Parathyroid adenoma (tissue), 2 donors: ENCODE results near the gene ANKRD31.

Experiments
- H2AFZ ChIP-seq: fragments of 300-600 bp; sonication (generic); one replicate; pipeline ENCODE4 v1.7.0; 2017; ENCODE audit warnings: antibody characterized with exemption, mild to moderate bottlenecking
- H3K27ac ChIP-seq: fragments of 300-600 bp; sonication (generic); one replicate; pipeline ENCODE4 v1.7.0; 2017
- H3K27me3 ChIP-seq: fragments of 300-600 bp; sonication (generic); one replicate; pipeline ENCODE4 v1.7.0; 2017; ENCODE audit warnings: low read length; ENCODE audit not compliant: control insufficient read depth, insufficient read depth
- H3K36me3 ChIP-seq: fragments of 300-600 bp; sonication (generic); one replicate; pipeline ENCODE4 v1.7.0; 2017; ENCODE audit warnings: low read length; ENCODE audit not compliant: control insufficient read depth, insufficient read depth
- H3K4me1 ChIP-seq: fragments of 300-600 bp; sonication (generic); one replicate; pipeline ENCODE4 v1.7.0; 2017; ENCODE audit warnings: control low read depth
- H3K4me2 ChIP-seq: fragments of 300-600 bp; sonication (generic); one replicate; pipeline ENCODE4 v1.7.0; 2017; ENCODE audit warnings: low read length
- H3K4me3 ChIP-seq: fragments of 300-600 bp; sonication (generic); one replicate; pipeline ENCODE4 v1.7.0; 2017; ENCODE audit warnings: low read depth, low read length
- H3K79me2 ChIP-seq: fragments of 300-600 bp; sonication (generic); one replicate; pipeline ENCODE4 v1.7.0; 2017; ENCODE audit warnings: control low read depth
- H3K9ac ChIP-seq: fragments of 300-600 bp; sonication (generic); one replicate; pipeline ENCODE4 v1.7.0; 2017; ENCODE audit warnings: mild to moderate bottlenecking
- H3K9me3 ChIP-seq: fragments of 300-600 bp; sonication (generic); one replicate; pipeline ENCODE4 v1.7.0; 2017; ENCODE audit warnings: low read length; ENCODE audit not compliant: control insufficient read depth
- TF ChIP-seq, protein P1 (sequence below): fragments of 300-600 bp; sonication (generic); IDR thresholded peaks from one replicate; pipeline ENCODE4 v1.7.0; 2017; ENCODE audit warnings: antibody characterized with exemption, mild to moderate bottlenecking
- donor health status: primary hyperparathyroidism.

The ANKRD31 gene

GRCh38 chr5:75214928-75215327, 21.8 kb downstream of the ANKRD31 start:
- H3K4me2 ChIP-seq, result no peak overlapping the region
- H3K9ac ChIP-seq, result no peak overlapping the region
- H3K36me3 ChIP-seq, result no peaks in the 10 kb centered on the region
- H3K27ac ChIP-seq, result no peak overlapping the region
- H3K79me2 ChIP-seq, result no peaks in the 10 kb centered on the region
- H3K27me3 ChIP-seq, result no peaks in the 10 kb centered on the region
- H3K9me3 ChIP-seq, result peaks cover 2% of the 10 kb centered on the region
- H3K4me3 ChIP-seq, result no peak overlapping the region
- no peaks in the 10 kb centered on the region for H3K4me1 ChIP-seq
- TF ChIP-seq, protein P1, sequence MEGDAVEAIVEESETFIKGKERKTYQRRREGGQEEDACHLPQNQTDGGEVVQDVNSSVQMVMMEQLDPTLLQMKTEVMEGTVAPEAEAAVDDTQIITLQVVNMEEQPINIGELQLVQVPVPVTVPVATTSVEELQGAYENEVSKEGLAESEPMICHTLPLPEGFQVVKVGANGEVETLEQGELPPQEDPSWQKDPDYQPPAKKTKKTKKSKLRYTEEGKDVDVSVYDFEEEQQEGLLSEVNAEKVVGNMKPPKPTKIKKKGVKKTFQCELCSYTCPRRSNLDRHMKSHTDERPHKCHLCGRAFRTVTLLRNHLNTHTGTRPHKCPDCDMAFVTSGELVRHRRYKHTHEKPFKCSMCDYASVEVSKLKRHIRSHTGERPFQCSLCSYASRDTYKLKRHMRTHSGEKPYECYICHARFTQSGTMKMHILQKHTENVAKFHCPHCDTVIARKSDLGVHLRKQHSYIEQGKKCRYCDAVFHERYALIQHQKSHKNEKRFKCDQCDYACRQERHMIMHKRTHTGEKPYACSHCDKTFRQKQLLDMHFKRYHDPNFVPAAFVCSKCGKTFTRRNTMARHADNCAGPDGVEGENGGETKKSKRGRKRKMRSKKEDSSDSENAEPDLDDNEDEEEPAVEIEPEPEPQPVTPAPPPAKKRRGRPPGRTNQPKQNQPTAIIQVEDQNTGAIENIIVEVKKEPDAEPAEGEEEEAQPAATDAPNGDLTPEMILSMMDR, result no peak
- H2AFZ ChIP-seq, result no peak overlapping the region

- Histone ChIP-seq H3K27ac (no peak overlapping the region), H3K4me3 (no peak overlapping the region), H3K27me3 (no peaks in the 10 kb centered on the region), H3K79me2 (no peaks in the 10 kb centered on the region), H3K4me2 (no peak overlapping the region), H3K4me1 (no peaks in the 10 kb centered on the region), H2AFZ (no peak overlapping the region), H3K9ac (no peak overlapping the region), H3K36me3 (no peaks in the 10 kb centered on the region), H3K9me3 (peaks cover 2% of the 10 kb centered on the region)
- TF ChIP-seq, protein P1, result no peak
Observed at GRCh38 chr5:75214409-75214808, 22.3 kb downstream of the ANKRD31 start.

GRCh38 chr5:75203604-75204003, 33.1 kb downstream of the ANKRD31 start:
- Histone ChIP-seq H3K9me3 (no peaks in the 10 kb centered on the region), H3K27me3 (no peaks in the 10 kb centered on the region), H3K36me3 (no peaks in the 10 kb centered on the region), H2AFZ (no peak overlapping the region), H3K4me1 (no peaks in the 10 kb centered on the region), H3K9ac (no peak overlapping the region), H3K4me3 (no peak overlapping the region), H3K4me2 (no peak overlapping the region), H3K79me2 (no peaks in the 10 kb centered on the region), H3K27ac (no peak overlapping the region)
- TF ChIP-seq, protein P1, result no peak

DNA sequence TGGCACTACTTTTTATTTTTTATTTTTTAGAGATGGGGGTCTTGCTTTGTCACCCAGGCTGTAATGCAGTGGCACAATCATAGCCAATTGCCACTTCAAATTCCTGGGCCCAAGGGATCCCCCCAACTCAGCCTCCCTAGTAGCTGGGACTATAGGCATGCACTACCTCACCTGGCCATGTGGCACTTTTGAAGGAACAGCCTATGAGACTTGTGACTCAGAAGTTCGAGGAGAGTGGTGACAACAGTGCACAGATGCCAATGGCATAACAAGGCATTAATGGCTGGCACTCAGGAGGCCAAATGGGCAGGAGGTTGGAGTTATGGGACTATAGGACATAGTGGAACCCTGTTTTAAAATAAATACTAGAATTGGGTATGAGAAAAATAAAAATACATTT, 33.7 kb downstream of the ANKRD31 start:
- H3K79me2 ChIP-seq, result no peaks in the 10 kb centered on the region
- H3K36me3 ChIP-seq, result no peaks in the 10 kb centered on the region
- no peak overlapping the region for H3K4me3 ChIP-seq
- no peak overlapping the region for H3K4me2 ChIP-seq
- no peaks in the 10 kb centered on the region for H3K27me3 ChIP-seq
- TF ChIP-seq, protein P1, result no peak
- H3K9me3 ChIP-seq, result no peaks in the 10 kb centered on the region
- H2AFZ ChIP-seq, result no peak overlapping the region
- H3K9ac ChIP-seq, result no peak overlapping the region
- H3K4me1 ChIP-seq, result no peaks in the 10 kb centered on the region
- no peak overlapping the region for H3K27ac ChIP-seq

GRCh38 chr5:75200776-75201175, 35.9 kb downstream of the ANKRD31 start:
- H3K9ac ChIP-seq, result no peak overlapping the region
- H3K4me3 ChIP-seq, result no peak overlapping the region
- no peak overlapping the region for H3K27ac ChIP-seq
- TF ChIP-seq, protein P1, result no peak
- H3K9me3 ChIP-seq, result no peaks in the 10 kb centered on the region
- no peaks in the 10 kb centered on the region for H3K36me3 ChIP-seq
- no peak overlapping the region for H3K4me2 ChIP-seq
- no peaks in the 10 kb centered on the region for H3K27me3 ChIP-seq
- H3K79me2 ChIP-seq, result no peaks in the 10 kb centered on the region
- H3K4me1 ChIP-seq, result no peaks in the 10 kb centered on the region
- H2AFZ ChIP-seq, result no peak overlapping the region
